GM12878 (cell line): Measurements from ENCODE around the gene MYO10.

ENCODE experiments used
- CBFB ChIP-seq: IDR thresholded peaks from 2 replicates; pipeline ENCODE4 v1.6.1; 2016; ENCODE audit warnings: antibody characterized with exemption, low read depth
- EP300 ChIP-seq, 2 experiments: fragments of 150-350 bp in 1 of 2; IDR thresholded peaks; 2 replicates each; pipeline ENCODE4 v1.6.1; 2011 to 2012; ENCODE audit warnings: low read depth in 2 of 2, low read length in 2 of 2, borderline replicate concordance in 1 of 2, improper control_type of control experiment in 1 of 2, inconsistent platforms in 1 of 2; ENCODE audit not compliant: control insufficient read depth in 1 of 2
- MYC ChIP-seq: IDR thresholded peaks from 2 replicates; pipeline ENCODE4 v1.6.1; 2011; ENCODE audit warnings: mild to moderate bottlenecking, low read length, moderate library complexity, inconsistent platforms; ENCODE audit not compliant: insufficient read depth, insufficient replicate concordance, insufficient read length, severe bottlenecking
- NR2F1 ChIP-seq: fragments of 450-650 bp; conservative IDR thresholded peaks from 2 replicates; pipeline ENCODE4 v1.6.1; 2017; ENCODE audit warnings: mild to moderate bottlenecking
- RFX5 ChIP-seq: IDR thresholded peaks from 2 replicates; pipeline ENCODE4 v1.6.1; 2011; ENCODE audit warnings: low read depth, low read length, improper control_type of control experiment
- SMC3 ChIP-seq: IDR thresholded peaks from 2 replicates; pipeline ENCODE4 v1.6.1; 2011; ENCODE audit warnings: low read length, improper control_type of control experiment, borderline replicate concordance
- SRF ChIP-seq, 2 experiments: IDR thresholded peaks; 2 replicates each; pipeline ENCODE4 v1.6.1; 2011; ENCODE audit warnings: low read depth in 2 of 2, low read length in 2 of 2, mild to moderate bottlenecking in 1 of 2, moderate library complexity in 1 of 2
- TF ChIP-seq, protein P1 (sequence below): IDR thresholded peaks from 2 replicates; pipeline ENCODE4 v1.6.1; 2011; ENCODE audit warnings: mild to moderate bottlenecking, low read depth, low read length, moderate library complexity; ENCODE audit not compliant: insufficient replicate concordance
- TF ChIP-seq, protein P2 (sequence below): IDR thresholded peaks from 2 replicates; pipeline ENCODE4 v1.6.1; 2011; ENCODE audit warnings: low read depth, low read length, improper control_type of control experiment, borderline replicate concordance
- TF ChIP-seq, protein P3 (sequence below), 3 experiments: IDR thresholded peaks in 2 of 3; conservative IDR thresholded peaks in 1 of 3; 2 replicates each; pipeline ENCODE4 v1.5.1; 2011; ENCODE audit warnings: low read depth in 3 of 3, low read length in 3 of 3, mild to moderate bottlenecking in 3 of 3, control low read depth in 2 of 3, moderate library complexity in 2 of 3, inconsistent platforms in 1 of 3, mixed read lengths in 1 of 3; ENCODE audit not compliant: control insufficient read depth in 2 of 3, insufficient read depth in 1 of 3; ENCODE audit errors: extremely low read depth in 1 of 3

DNA sequence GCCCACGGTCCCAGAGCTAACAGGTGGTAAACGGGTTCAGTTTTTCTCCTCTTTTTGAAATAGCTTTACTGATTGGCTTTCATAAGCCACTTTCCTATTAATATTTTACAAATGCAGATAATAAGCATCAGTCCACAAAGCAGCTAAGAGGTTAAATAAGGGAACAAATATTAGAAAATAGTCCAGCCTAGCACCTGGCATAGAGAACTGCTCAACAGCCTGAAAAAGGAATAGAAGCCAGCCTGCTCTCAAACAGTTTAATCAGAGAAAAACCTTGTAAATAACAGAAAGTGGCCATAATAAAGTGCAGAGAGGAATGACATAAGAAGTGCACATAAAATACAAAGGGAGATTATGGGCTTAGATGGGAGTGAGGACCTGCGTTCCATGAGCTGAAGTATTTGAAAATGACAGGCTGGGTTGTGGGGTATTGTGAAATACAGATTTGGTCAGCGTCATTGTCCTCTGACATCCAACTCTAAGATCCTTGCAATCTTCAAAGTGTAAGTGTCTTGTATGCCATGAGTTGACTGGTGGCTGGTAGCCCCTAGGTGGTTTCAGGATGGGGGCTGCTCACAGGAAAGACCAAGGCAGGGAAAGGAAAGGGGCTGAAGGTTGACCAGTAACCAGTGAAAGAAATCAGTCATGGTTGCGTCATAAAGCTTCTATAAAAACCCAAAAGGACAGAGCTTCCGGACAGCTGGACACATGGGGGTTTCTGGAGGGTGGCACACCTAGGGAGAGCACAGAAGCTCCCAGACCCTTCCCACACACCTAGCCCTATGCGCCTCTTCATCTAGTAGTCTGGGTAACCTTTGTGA lies 32.4 kb downstream of the MYO10 start:
- TF ChIP-seq, protein P1, sequence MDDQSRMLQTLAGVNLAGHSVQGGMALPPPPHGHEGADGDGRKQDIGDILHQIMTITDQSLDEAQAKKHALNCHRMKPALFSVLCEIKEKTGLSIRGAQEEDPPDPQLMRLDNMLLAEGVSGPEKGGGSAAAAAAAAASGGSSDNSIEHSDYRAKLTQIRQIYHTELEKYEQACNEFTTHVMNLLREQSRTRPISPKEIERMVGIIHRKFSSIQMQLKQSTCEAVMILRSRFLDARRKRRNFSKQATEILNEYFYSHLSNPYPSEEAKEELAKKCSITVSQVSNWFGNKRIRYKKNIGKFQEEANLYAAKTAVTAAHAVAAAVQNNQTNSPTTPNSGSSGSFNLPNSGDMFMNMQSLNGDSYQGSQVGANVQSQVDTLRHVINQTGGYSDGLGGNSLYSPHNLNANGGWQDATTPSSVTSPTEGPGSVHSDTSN: no peak
- TF ChIP-seq CBFB: no peak
- TF ChIP-seq SMC3: no peak
- TF ChIP-seq RFX5: no peak
- TF ChIP-seq NR2F1: no peak
- TF ChIP-seq, protein P2, sequence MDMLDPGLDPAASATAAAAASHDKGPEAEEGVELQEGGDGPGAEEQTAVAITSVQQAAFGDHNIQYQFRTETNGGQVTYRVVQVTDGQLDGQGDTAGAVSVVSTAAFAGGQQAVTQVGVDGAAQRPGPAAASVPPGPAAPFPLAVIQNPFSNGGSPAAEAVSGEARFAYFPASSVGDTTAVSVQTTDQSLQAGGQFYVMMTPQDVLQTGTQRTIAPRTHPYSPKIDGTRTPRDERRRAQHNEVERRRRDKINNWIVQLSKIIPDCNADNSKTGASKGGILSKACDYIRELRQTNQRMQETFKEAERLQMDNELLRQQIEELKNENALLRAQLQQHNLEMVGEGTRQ: no peak
- TF ChIP-seq, protein P3, sequence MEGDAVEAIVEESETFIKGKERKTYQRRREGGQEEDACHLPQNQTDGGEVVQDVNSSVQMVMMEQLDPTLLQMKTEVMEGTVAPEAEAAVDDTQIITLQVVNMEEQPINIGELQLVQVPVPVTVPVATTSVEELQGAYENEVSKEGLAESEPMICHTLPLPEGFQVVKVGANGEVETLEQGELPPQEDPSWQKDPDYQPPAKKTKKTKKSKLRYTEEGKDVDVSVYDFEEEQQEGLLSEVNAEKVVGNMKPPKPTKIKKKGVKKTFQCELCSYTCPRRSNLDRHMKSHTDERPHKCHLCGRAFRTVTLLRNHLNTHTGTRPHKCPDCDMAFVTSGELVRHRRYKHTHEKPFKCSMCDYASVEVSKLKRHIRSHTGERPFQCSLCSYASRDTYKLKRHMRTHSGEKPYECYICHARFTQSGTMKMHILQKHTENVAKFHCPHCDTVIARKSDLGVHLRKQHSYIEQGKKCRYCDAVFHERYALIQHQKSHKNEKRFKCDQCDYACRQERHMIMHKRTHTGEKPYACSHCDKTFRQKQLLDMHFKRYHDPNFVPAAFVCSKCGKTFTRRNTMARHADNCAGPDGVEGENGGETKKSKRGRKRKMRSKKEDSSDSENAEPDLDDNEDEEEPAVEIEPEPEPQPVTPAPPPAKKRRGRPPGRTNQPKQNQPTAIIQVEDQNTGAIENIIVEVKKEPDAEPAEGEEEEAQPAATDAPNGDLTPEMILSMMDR (IDR thresholded peaks at IDR 0.05 in 2 of 3, conservative IDR thresholded peaks at IDR 0.05 in 1 of 3; ENCODE audit: control insufficient read depth in 2 of 3, extremely low read depth in 1 of 3, insufficient read depth in 1 of 3, low read depth in 3 of 3, low read length in 3 of 3): no peak
- no peak for TF ChIP-seq SRF (IDR thresholded peaks at IDR 0.05; ENCODE audit: low read depth in 2 of 2, low read length in 2 of 2)
- TF ChIP-seq MYC: no peak
- no peak for TF ChIP-seq EP300 (IDR thresholded peaks at IDR 0.05; ENCODE audit: borderline replicate concordance in 1 of 2, control insufficient read depth in 1 of 2, low read depth in 2 of 2, low read length in 2 of 2)
